DOHH2 (cell line): ENCODE data around the gene NRAP.

Experiments
- CTCF ChIP-seq: fragments of 200-600 bp; sonication (generic); IDR thresholded peaks from one replicate; pipeline ENCODE4 v1.5.1; 2014; ENCODE audit warnings: antibody characterized with exemption, mild to moderate bottlenecking, low read depth, low read length; ENCODE audit not compliant: poor library complexity, severe bottlenecking
- EZH2phosphoT487 ChIP-seq: fragments of 200-600 bp; sonication (generic); IDR thresholded peaks from 2 replicates; pipeline ENCODE4 v1.6.1; 2017; ENCODE audit warnings: borderline replicate concordance, mild to moderate bottlenecking, antibody characterized with exemption, low read length, moderate library complexity, mixed read lengths

GRCh38 chr10:113578773-113579172 is 85.1 kb downstream of the NRAP start:
- TF ChIP-seq CTCF (no peak), EZH2phosphoT487 (no peak)
